Colon (tissue), 2 donors: ENCODE data around the gene USP15.

Source experiments
- FAIRE-seq: peaks from 2 replicates; lab custom pipeline; 2012; peaks lifted over from hg19 to GRCh38; lab: Jason Lieb, UNC
- donor health status: control.
- donor health status: control.

The USP15 gene

DNA sequence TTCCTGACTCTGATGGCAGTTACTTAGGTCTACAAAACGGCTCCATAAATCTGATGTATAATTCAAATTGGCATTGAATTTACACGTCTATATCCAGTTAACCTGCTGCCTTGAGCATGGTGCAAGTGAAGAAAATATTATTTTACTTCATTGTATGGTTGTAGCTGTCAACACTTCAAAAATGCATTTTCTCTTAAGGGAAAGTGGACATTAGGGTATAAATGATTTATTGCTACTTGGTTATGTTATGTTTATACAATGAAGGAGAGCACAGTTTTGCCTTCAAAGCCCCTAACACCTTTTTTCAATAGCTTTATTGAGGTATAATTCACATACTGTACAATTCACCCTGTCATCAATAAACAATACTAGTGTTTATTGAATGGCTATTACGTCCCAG lies 2.0 kb upstream of the USP15 start:
- no peak for FAIRE-seq

DNA sequence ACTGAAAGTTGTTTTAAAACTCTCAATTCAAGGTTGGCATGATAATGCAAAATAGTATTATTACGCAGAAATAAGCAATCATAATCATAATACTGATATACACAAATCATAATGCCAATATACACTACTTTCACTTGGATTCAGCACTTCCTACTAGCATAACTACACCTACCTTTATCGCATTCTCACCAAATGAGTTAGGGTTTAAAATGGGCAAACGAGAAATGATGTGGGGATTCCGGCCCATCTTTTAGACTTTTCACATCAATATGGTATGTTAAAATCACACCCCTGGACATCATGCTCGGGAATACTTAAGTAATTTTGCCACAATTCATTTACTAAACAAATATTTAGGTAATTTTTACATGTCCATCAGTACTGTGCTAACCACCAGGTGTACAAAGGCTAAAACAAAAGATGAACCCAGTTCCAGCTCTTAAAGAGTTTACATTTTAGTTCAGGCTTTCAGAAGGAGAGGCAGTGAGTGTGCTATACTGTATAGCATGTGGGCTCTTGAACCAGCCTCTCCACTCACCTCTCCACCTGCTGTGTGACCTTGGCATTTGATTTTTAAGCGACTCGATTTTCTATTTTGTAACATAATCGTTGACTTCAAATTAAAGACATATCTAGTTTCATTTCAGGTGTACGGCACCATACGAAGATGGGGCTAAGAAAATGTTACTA lies 1.1 kb upstream of the USP15 start:
- FAIRE-seq, result no peak

DNA sequence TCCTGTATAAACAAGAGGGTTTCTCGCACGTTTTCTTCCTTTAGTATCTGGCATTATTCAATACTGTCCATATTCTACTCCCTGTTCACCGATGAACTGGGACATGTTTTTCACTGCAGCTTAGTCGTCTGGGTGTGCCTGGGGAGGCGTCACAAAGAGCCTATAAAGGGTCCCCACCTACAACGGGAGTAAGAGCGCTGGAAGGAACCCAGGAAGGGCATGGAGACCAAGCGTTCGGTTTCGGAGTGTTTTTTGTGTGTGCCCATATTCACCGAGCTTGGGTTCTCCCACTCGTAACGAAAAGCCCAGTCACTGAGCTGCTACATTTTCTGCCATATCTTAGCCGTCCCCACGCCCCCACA lies 592 bp upstream of the USP15 start:
- no peak for FAIRE-seq

DNA sequence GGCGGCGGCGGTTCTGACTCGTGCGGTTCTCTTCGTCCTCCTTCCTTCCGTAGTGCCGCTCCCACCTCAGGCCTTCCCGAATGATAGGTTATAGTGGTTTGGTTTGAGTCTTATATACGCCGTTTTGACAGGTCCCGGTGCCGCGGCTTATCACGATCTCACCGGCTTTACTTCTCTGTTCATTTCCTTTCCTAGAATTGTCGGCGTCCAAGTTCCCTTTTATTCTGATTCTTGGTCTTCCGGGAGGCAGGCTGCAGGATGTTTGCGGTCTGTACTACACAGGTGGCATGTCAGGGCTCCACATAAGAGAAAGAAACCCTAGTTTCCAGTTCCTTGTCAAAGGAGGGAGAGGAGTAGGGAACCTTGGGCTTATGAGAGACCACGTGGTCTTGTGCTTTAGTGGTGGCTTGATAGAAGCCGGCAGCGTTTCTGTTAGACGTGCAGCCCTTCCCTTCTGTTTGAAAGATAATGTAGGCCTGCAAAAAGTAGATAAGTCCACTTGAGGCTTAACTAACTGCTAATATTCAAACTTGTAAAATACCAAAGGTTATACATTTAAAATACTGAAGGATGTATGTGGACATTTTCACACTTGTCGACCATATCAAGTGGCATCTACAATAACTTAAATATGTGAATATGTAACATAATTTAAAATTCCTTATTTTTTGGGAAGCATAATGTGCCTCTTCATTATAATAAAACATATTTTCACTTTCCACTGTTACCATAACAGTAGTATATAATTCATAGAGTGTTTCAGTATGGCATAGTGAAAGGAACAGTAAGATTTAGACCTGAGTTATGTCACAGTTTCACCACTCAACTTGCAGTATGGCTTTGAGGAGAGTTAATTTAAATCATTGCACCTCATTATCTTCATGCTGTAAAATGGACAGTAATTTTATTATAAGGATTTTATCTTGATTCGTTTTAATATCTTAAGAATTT lies 804 bp downstream of the USP15 start:
- no peak for FAIRE-seq

DNA sequence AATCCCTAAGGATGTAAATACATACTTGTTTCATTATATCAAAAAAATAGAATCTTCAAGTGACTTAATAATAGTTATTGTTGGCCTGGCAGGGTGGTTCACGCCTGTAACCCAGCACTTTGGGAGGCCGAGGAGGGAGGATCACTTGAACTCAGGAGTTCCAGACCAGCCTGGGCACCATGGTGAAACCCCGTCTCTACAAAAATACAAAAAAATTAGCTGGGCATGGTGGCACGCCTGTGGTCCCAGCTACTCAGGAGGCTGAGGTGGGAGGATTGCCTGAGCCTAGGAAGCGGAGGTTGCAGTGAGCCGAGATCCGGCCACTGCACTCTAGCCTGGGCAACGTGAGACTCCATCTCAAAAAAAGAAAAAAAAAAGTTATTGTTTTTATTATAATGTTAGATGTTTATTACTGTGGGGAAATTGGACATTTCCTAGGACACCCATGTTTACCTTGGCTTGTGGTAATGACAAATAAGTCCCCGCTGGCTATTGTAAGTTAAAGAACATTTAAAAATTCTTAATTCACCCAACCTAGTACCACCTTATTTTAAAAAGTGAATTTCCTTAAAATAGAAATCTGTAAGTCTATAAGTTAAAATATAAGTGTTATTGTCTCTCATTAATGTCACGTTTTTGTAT lies 1.8 kb downstream of the USP15 start:
- no peak for FAIRE-seq

DNA sequence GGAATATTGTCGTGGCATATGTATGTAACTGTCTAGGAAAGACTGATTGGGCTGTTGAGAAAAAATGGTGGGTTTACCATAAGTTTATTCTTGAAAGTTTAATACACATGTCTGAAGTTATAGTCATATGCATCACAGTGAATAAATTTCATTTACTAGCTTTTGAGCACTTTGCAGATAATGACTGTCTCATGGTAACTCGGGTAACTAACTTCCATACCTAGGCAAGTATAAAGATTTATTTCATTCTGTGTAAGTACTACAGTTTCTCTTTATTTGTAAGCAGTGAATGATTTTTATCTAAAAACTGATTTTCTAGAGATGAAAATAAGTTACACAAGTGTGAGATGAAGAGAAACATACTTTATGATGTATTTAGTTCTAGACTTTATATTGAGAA lies 3.0 kb downstream of the USP15 start:
- no peak for FAIRE-seq

DNA sequence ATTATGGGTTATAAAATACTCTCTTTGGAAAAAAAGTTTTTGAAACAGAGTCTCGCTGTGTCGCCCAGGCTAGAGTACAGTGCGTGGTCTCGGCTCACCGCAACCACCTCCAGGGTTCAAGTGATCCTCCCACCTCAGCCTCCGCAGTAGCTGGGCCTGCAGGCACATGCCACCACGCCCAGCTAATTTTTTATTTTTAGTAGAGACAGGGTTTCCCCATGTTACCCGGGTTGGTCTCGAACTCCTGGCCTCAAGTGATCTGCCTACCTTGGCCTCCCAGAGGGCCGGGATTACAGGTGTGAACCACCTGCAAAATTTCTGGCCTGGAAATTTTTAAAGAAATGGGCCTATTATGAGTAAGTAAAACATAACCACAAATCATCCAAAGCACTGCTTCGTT lies 3.8 kb downstream of the USP15 start:
- FAIRE-seq, result no peak

DNA sequence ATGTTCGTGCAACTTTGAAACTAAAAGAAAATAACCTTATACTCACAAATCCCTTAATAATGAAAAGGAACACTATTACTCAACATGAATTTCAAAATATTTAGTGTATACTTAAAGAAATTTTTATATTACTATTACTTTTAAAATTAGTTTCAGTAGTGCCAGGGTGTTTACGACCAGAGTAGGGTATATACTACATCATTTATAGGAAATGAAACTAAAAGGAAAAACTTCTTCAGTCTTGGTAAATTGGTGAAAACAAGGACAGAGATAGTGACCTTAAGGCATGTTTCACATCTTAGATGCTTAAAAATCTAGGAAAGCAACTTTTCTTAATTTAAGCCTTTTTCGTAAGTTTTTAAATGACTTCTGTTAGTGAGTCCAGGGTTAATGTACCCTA lies 4.5 kb downstream of the USP15 start:
- FAIRE-seq, result no peak

DNA sequence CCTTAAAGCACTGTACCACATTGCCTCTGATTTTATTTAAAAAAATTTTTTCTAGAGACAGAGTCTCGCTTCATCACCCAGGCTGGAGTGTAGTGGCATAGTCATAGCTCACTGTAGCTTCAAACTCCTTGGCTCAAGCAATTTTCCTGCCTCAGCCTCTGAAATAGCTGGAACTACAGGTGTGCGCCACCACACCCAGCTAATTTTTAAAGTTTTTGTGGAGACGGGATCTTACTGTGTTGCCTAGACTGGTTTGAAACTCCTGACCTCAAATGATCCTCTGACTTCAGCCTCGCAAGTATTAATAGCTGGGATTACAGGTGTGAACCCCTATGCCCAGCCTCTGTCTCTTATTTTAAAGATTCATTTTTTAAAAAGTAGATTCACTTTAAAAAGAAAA lies 5.3 kb downstream of the USP15 start:
- FAIRE-seq, result no peak

DNA sequence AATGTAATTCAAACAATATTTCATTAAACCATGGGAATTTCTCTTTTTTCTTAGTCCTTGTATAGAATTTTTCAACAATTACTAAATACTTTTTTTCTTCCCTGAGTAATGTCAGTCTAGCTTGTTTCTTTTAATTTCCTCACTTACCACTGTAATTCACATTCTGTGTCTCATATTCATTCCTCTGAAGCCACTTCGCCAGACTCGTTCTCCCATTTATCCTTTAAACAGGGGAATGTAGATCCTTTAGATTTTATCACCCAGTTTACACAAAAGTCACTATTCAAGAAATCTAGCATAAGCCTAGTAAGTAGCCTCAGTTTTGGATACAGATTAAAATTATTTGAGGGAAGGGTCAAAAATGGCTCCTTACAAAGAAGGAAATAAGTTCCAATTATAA lies 6.8 kb downstream of the USP15 start:
- FAIRE-seq, result no peak

DNA sequence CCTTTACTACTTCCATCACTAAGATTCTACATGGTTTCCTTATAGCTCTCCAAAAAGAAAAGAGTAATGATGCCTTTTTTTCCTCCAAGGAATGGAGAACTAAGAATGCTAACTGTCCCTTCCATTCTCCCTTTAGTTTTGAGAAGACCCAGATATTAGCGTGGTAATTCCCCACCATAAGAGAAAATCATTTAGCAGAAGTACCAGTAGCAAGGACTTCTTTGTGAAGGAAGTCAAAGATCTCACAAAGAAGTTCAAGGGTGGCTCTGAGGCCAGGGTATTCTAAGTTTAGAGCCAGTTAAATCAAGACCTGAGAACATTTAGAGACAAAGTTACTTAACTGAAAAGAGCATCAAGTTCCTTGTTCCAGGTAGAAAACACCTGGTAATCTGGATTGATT lies 7.3 kb downstream of the USP15 start:
- FAIRE-seq, result no peak

DNA sequence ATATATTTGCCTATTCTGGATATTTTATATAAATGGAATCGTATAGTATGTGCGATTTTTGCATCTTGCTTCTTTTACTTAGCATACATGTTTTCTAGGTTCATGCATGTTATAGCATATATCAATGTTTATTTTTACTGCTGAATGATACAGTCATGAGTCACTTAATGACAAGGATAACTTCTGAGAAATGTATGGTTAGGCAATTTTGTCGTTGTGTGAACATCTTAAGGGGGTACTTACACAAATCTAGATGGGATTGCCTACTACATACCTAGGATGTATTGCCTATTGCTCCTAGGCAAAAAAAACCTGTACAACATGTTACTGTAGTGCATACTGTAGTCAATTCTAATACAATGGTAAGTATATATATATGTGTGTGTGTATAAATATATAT lies 8.8 kb downstream of the USP15 start:
- FAIRE-seq, result no peak

DNA sequence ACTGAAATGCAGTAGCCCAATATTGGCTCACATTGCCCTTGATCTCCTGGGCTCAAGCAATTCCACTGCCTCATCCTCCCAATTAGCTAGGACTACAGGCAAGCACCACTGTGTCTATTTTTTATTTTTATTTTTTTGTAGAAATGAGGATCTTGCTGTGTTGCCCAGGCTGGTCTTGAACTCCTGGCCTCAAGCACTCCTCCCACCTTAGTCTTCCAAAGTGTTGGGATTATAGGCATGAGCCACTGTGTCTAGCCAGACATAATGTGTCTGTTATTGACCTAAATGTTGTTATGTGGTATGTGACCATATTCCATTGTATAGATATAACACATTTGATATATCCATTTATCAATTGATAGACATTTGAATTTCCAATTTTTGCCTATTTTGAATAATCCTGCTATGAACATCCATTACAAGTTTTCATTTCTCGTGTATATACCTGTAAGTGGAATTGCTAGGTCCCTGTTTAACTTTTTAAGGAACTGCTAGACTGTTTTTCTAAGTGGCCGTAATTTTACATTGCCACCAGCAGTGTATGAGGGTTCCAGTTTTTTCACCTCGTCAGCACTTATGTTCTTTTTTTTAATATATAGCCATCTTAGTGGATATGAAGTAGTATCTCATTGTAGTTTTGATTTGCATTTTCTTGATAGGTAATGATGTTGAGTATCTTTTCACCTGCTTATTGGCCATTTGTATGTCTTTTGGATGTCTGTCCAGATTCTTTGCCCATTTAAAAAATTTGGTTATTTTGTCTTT lies 9.4 kb downstream of the USP15 start:
- no peak for FAIRE-seq

DNA sequence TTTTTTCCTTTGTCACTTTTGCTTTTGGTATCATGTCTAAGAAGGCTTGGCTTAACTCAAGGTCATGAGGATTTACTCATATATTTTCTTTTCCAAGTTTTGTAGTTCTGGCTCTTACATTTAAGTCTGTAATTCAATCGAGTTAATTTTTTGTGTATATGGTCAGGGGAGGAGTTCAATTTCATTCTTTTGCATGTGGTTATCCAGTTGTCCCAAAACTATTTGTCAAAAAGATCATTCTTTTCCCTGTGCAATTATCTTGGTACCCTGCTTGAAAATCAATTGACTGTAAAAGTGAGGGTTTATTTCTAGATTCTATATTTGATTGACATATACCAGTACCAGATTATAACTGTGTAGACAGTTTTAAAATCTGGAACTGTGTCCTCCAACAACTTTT lies 10.2 kb downstream of the USP15 start:
- FAIRE-seq, result no peak

DNA sequence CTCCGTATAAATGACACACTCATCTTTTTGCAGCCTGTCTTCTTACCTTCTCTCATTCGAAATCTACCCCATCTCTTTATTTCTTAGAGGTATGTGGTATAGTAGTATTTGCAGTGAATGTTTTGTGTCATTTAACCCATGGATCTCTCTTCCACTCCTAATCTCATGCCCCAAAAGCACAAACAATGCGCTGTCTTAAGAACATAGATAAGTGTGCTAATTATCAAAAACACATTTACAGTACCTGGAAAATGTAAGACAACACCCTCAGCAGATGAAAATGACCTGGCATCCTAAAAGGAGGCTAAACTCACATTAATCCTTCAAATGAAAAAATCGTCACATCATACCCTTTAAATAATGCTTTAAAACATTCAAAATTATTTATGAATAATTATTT lies 10.7 kb downstream of the USP15 start:
- FAIRE-seq, result no peak

DNA sequence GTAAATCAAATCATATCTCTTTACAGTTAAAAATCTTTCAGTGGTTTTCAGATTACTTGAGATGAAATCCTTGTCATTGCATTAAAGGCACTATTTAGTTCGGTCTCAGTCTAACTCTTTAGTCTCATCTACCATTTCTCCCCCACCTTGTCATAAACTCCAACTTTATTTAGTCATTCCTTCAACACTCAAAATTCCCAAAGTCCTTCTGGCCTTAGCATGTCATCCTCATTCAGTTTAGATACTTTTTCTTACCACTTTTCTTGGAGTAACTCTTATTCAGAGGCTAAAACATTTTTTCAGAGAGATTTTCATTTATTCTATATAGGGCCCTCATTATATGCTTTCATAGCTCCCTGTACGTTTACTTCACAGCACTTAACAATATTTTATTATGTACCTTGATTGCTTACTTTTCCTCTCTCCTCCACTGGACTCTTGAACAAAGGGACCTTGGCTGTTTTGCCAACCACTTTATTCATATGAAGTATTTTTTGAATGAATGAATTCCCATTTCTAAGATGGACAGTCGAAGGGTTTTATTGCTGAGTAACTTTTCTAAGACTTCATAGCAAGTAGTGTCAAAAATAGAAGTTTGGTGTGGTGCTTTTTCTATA lies 12.8 kb downstream of the USP15 start:
- FAIRE-seq, result no peak

DNA sequence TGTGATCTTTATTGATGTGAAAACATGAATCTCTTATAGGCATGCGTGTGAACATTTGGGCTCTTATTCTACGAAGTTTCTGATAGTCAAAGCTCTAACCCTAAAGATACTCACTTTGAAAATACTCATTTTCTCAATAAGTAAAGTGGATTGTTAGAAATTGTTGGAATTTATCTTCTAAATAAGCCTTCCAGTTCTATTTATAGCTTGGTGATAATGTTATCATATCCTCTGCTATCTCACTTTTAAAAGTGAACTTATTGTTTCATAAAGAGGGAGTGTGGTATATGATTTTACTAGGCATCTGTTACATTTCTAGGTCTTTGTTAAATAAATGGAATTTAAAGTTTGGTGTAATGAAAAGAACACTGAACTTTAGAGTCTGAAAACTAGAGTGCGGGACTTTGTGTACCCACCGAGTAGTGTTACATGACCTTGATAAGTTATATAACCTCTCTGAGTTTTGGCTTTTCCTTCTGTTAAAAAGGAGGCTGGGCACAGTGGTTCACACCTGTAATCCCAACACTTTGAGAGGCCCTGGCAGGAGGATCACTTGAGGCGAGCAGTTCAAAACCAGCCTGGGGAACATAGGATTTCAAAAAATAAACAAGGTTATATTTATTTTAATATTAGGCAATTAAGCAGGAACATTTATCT lies 13.6 kb downstream of the USP15 start:
- no peak for FAIRE-seq

DNA sequence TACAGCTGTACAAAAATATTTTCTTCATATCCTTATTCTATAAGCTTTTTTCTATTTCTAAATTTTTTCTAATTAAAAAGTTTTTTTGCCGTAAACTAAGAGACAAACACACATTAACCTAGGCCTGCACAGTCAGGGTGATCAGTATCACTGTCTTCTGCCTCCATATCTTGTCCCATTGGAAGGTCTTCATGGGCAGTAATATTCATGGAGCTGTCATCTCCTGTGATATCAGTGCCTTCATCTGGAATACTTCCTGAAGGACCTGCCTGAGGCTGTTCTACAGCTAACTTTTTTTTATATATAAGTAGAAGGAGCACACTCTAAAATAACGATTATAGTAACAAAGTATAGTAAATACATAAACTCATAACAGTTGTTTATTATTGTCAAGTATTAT lies 17.8 kb downstream of the USP15 start:
- FAIRE-seq, result no peak

DNA sequence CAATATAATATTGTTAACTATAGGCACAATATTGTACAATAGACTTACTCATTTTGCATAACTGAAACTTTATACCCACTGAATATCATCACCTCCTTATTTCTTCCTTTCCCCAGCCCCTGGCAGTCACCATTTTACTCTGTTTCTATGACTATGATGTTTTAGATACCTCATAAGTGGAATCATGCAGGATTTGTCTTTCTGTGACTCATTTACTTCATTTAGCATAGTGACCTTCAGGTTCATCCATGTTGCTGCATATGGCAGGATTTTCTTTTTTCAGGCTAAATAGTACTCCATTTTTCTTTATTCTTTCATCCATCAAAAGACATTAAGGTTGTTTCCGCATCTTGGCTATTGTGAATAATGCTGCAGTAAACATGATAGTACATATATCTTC lies 18.9 kb downstream of the USP15 start:
- no peak for FAIRE-seq

DNA sequence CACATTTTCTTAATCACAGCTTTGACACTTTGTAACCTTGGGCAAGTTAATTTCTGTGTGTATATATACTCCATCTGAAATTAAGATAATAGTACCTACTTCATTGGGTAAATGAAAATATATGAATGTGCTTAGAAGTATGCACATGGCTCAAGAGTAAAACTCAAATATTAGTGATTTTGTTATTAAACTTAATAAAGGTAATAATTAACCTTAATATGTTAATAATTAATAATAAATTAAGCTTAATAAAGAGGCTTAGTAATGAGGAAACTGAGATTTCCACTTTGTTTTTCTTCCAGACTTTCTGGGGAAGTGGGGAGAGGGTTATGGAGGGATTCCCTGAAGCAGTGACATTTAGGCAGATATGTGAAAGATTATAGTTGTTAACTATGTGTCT lies 19.8 kb downstream of the USP15 start:
- no peak for FAIRE-seq

DNA sequence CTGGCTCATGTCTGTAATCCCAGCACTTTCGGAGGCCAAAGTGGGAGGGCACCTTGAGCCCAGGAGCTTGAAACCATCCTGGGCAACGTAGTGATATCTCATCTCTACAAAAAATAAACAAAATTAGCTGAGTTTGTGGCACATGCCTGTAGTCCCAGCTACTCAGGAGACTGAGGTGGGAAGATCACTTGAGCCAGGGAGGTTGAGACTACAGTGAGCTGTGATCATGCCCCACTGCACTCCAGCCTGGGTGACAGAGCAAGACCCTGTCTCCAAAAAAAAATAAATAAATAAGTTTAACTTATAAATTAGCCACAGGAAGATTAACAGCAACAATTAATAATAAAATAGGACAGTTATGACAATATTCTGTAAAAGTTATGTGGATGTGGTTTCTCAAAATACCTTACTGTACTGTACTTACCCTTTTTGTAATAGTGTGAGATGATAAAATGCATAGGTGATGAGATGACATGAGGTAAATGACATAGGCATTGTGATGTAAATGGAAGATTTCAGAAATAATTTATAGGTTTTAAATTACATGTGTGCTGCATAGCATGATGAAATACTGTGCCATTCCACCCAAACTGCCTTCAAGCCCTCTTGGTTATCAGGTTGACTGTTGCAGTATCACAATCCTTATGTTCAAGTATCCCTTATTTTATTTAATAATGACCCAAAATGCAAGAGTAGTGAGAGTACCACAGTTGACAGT lies 22.0 kb downstream of the USP15 start:
- no peak for FAIRE-seq
